Osteocyte (in vitro differentiated cells): ENCODE results near the gene KCTD11. TPM values are rescaled to one million over a fixed set of nuclear protein-coding genes. Genes with fewer than 3 reads are reported as not detected.

Source experiments
- DNase-seq: peaks from one replicate; pipeline ENCODE4 v3.0.0; 2021; ENCODE audit warnings: mixed read lengths; ENCODE audit not compliant: unreplicated experiment; ENCODE audit errors: extremely low spot score
- H3K27ac Mint-ChIP-seq: one replicate; pipeline ENCODE4 v1.8.0; 2021; ENCODE audit warnings: mild to moderate bottlenecking, mixed read lengths; ENCODE audit not compliant: unreplicated experiment
- H3K27me3 Mint-ChIP-seq: one replicate; pipeline ENCODE4 v1.8.0; 2021; ENCODE audit warnings: mixed read lengths; ENCODE audit not compliant: unreplicated experiment
- H3K36me3 Mint-ChIP-seq: one replicate; pipeline ENCODE4 v1.8.0; 2021; ENCODE audit warnings: mixed read lengths; ENCODE audit not compliant: unreplicated experiment
- H3K4me1 Mint-ChIP-seq: one replicate; pipeline ENCODE4 v1.8.0; 2021; ENCODE audit warnings: mixed read lengths; ENCODE audit not compliant: unreplicated experiment
- H3K4me3 Mint-ChIP-seq: one replicate; pipeline ENCODE4 v1.8.0; 2021; ENCODE audit warnings: mild to moderate bottlenecking, moderate library complexity, mixed read lengths; ENCODE audit not compliant: unreplicated experiment
- H3K9me3 Mint-ChIP-seq: one replicate; pipeline ENCODE4 v1.8.0; 2021; ENCODE audit warnings: mixed read lengths; ENCODE audit not compliant: unreplicated experiment
- total RNA-seq: library from RNA; stranded (reverse); gene quantifications from 2 replicates; pipeline ENCODE4 v1.2.1, GENCODE V29; 2021
- TF ChIP-seq, protein P1 (sequence below): fragments of 200-600 bp; sonication (generic); IDR thresholded peaks from 2 replicates; pipeline ENCODE4 v1.5.0; 2021; ENCODE audit warnings: antibody characterized with exemption, mild to moderate bottlenecking, moderate library complexity

Gene KCTD11
- total RNA-seq, 1 donor from 2014 or later, result 12.7 TPM

DNA sequence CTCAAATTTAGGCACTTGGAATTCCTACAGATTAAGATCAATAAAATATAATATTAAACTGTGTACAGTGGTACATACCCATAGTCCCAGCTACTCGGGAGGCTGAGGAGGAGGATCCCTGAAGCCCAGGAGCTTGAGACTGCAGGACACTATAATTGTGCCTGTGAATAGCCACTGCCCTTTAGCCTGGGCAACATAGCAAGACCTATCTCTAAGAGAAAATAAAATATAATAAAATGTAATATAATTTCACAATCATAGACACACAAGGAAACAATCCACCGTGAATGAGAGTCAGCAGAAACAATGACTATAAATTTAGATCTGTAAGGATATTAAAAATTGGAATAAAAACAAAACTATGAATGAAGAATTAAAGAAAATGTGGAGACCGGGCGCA lies 18.9 kb downstream of the KCTD11 start:
- Mint-ChIP-seq H3K27me3 (peaks cover 20% of the 10 kb centered on the region), H3K9me3 (no peaks in the 10 kb centered on the region), H3K4me3 (no peak overlapping the region), H3K36me3 (no peaks in the 10 kb centered on the region), H3K4me1 (no peaks in the 10 kb centered on the region), H3K27ac (no peak overlapping the region)
- DNase-seq, result no peak
- TF ChIP-seq, protein P1, sequence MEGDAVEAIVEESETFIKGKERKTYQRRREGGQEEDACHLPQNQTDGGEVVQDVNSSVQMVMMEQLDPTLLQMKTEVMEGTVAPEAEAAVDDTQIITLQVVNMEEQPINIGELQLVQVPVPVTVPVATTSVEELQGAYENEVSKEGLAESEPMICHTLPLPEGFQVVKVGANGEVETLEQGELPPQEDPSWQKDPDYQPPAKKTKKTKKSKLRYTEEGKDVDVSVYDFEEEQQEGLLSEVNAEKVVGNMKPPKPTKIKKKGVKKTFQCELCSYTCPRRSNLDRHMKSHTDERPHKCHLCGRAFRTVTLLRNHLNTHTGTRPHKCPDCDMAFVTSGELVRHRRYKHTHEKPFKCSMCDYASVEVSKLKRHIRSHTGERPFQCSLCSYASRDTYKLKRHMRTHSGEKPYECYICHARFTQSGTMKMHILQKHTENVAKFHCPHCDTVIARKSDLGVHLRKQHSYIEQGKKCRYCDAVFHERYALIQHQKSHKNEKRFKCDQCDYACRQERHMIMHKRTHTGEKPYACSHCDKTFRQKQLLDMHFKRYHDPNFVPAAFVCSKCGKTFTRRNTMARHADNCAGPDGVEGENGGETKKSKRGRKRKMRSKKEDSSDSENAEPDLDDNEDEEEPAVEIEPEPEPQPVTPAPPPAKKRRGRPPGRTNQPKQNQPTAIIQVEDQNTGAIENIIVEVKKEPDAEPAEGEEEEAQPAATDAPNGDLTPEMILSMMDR, result no peak

DNA sequence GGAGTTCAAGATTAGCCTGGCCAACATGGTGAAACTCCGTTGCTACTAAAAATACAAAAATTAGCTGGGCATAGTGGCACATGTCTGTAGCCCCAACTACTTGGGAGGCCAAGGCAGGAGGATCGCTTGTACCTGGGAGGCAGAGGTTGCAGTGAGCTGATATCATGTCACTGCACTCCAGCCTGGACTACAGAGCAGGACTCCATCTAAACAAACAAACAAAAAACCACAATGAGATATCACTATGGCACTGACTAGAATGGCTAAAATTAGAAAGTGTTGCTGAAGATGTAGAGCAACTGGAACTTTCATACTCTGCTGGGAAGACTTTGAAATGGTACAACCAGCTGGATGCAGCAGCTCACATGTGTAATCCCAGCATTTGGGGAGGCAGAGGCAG lies 22.4 kb downstream of the KCTD11 start:
- Mint-ChIP-seq H3K36me3 (peaks cover 2% of the 10 kb centered on the region), H3K4me1 (no peaks in the 10 kb centered on the region), H3K27ac (no peak overlapping the region), H3K9me3 (peaks cover 5% of the 10 kb centered on the region), H3K27me3 (peaks cover 22% of the 10 kb centered on the region), H3K4me3 (no peak overlapping the region)
- no peak for DNase-seq
- TF ChIP-seq, protein P1, result no peak

DNA sequence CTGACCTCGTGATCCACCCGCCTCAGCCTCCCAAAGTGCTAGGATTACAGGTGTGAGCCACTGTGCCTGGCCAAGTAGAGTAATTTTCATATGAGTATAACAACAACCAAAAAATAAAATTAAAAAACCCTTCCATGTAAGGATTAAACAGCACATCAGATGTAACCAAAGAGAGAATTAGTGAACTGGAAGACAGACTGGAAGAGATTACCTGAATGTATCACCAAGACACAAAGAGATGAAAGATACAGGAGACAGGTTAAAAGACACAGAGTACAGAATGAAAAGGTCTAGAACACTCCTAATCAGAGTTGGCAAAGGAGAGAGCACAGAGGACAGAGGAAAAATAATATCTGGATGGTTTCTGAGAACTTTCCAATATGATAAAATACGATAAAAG lies 27.2 kb downstream of the KCTD11 start:
- Mint-ChIP-seq H3K27me3 (peaks cover 49% of the 10 kb centered on the region), H3K4me3 (no peak overlapping the region), H3K27ac (no peak overlapping the region), H3K9me3 (peaks cover 7% of the 10 kb centered on the region), H3K4me1 (peaks cover 10% of the 10 kb centered on the region), H3K36me3 (peaks cover 2% of the 10 kb centered on the region)
- TF ChIP-seq, protein P1, result no peak
- no peak for DNase-seq

DNA sequence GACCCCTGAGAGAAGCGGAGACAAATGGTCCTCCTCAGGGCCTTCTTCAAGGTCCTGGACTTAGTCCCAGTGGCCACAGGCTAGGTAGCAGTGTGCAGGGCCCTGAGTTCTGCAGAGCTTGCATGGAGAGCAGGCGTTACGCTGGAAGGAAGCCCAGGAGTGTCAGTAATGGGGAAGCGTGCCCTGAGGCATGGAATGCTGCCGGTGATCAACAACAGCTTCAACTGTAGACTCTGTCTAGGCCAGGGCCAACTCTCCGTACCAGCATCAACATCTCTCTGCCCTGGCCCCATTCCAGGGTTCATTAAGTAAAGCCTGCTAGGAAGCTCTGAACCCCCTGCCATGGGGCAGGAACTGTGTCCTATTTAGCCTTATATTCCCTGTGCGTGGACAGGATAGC lies 28.4 kb downstream of the KCTD11 start:
- TF ChIP-seq, protein P1, result no peak
- Mint-ChIP-seq H3K4me1 (peaks cover 10% of the 10 kb centered on the region), H3K9me3 (peaks cover 7% of the 10 kb centered on the region), H3K27me3 (peaks cover 45% of the 10 kb centered on the region), H3K4me3 (peak overlapping the region; percentile 54), H3K36me3 (peaks cover 2% of the 10 kb centered on the region), H3K27ac (no peak overlapping the region)
- no peak for DNase-seq

DNA sequence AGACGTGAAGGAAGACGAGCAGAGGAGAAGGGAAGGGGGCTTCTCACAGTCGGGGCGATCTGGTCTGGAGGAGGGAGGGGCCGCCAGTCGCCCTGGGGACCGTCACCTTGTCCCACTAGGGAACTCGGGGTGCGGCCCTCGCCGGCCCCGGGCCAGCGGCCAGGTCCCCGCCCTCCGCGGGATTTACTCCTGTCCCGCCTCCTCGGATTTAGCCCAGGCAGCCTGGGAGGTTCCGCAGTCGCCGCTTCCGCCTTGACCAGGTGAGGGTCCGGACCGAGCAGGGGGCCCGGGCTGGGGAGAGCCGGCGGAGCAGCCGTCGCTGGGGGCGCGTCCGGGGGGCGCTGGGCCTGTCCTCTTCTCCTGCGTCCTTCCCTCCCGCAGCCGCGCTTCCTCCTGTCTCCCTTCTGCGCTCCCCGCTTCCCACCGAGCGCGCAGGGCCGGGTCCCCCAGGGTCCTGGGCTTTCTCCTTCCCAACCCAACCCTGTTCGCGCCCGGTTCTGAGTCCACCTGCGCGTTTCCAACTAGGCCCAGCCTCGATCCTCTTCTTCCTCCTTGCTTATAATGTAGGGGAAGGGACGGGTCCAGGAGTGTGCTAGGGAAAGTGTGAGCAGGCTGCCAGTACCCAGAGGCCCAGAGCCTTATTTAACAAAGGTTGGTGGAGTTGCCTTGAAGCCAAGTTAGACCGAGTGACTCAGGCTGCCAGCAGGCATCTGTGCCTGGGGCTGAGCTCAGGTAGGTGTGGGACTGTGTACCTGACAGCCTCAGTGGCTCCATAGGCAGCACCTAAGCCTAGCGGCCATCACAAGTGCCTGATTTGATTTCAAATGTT lies 29.1 kb downstream of the KCTD11 start, which contains the start of gene TNK1:
Gene TNK1 (plus strand): TSS at position 235 of the 829 bp plus-strand sequence. CDS start 1,838 bp downstream, outside the sequence.
- H3K4me1 Mint-ChIP-seq, result peaks cover 10% of the 10 kb centered on the region
- H3K4me3 Mint-ChIP-seq, result peak within 1 kb of the TSS; percentile 54
- no peak within 1 kb of the TSS for H3K27ac Mint-ChIP-seq
- peaks cover 45% of the 10 kb centered on the region for H3K27me3 Mint-ChIP-seq
- H3K36me3 Mint-ChIP-seq, result peaks cover 2% of the 10 kb centered on the region
- no peak for DNase-seq
- peaks cover 7% of the 10 kb centered on the region for H3K9me3 Mint-ChIP-seq
- TF ChIP-seq, protein P1, result no peak
